ENCODE measurements around the gene BCAR1.
"Not testable (repeated sequence)": the region's sequence is repeated elsewhere in the genome, so short reads cannot be mapped to it uniquely, and the experiment has no call there.

Gene BCAR1

DNA sequence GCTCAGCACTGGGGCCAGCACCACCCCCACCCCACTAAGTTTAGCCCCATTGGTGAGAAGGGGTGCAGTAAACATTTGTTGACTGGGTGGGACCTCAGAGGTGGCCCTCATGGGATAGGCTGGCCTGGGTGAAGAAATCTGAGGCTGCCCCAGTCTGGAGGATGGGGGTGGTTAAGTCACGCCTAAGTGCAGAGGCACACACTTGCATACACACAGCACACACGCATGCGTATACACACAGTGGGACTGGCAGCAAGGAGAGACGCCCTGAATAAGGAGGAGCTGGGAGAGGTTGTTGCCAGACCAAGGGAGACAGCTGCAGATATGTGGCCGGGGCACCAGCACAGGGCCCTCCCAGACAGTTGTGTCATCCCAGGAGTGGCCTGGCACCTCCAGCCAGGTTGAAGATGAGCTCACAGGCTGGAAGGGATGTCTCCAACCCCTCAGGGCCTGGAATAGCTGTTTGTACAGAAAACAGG is 3.0 kb upstream of the BCAR1 start:
- no peak for DNase-seq

DNA sequence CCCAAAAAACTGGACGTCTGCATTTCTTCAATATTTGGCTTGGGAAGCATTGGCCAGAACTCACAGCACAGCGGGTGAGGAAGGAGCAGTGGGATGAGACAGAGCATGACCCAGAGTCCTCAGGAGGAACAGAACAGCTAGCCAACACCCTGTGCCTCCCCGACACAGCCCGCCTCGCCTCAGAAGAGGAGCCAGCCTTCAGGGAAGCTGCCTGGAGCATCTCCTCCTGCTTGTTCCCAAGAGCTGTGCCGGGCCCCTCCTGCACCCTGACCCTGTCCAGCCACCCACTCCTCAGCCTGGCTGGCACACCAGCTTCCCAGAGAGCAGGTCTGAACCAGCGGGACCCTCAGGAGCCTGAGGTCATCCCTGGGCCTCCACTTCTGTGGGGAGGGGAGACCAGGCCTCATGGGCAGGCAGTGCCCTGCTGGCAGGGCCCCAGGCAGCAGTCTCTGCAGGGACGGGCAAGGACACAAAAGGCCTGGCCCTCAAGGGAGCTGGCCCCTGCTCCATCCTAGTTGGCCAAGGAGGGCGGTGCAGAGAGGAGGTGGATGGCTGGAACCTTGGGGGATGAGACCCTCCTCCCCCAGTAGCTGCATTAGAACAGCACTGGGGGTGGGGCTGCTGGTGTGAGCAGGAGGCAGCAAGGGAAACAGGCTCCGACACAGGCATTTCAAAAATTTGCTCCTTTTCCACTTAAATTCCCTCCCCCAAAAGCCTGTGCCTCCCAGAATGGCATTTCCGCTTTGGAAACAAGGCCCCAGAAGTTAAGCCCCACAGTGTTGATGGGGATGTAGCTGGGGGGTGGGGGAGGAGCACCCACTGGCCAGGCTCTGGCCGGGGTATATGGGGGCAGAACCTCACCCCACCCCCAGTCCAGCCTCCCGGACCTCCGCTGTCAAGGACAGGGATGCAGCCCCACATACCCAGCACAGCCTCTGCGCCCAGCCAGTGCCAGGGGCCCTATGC is 1.8 kb upstream of the BCAR1 start:
- no peak for DNase-seq

- no peak for DNase-seq
Measured at GRCh38 chr16:75252049-75252864, 833 bp upstream of the BCAR1 start.

DNA sequence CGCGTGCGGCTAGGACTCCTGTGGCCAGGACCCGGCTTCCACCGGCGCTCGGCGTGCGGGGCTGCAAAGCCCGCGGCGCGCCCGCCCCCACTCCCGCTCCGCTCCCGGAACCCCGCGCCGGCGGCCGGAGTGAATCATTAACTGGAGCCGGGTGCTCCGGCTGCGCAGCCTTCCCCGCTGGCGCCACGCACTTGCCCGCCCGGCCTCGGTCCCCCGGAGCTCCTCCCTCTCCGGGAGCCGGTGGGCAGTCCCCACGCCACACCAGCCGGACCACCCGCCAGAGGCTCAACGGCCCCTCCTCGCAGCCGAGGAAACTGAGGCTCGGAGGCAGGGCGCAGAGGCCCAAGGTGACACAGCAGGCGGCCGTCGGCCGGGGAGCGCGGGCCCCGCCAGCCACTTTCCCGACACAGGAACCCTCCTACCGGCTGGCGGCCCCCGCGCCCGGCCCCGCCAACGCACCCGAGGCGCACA is 580 bp downstream of the BCAR1 start:
- DNase-seq = no peak

DNA sequence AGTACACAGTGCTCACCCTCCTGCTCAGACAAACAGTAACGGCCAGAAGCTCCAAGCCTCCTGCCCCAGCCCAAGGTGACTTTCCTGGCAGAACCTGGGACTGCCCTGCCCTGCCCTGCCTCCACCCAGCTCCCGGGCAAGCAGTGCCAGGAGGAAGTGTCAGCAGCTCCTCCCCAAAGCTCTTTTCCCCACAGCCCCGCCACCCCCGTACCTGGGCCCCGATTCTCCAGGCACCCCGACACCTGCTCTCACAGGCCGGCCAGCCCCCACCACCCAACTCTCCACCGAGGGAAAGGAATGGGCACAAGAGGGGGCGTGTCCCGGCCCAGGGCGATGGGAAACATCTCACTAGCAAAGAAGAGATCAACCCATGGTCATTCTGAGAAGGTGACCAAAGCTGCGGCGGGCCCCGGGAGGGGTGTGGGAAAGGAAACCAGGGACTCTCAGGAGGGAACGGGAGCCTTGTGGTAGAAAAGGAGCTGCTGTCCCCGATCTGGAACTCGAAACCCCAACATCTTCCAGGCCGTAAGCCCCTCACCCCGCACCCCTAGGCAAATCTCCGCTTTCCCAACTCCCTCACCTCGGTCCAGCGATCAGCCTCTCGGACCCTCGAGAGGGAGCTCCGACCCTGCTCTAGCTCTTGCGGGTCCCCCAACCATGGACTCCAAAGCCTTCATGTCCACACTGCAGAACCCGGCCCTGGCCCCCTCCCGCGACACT is 1.2 kb downstream of the BCAR1 start:
- DNase-seq = no peak

DNA sequence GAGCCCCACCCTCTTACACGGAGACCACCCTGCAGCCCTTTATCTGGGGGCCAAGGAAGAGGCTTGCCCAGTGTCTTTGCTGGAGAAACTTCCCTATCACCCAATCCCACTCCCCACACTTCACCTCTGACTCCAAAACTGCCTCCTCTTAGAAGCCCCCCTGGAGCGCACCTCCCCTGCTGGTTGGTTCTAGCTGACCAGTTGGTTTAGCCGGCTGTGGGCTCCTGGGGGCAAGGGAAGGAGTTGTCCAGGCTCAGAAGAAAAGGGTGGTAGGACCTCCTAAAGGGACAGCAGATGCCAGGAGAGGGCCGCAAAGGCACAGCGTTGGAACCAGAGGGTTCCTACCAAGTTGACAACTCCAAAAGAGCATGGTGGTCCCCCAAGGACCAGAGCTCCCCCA is 2.0 kb downstream of the BCAR1 start:
- no peak for DNase-seq

GRCh38 chr16:75248536-75249380 is 2.7 kb downstream of the BCAR1 start:
- DNase-seq = no peak

GRCh38 chr16:75248142-75248535 is 3.3 kb downstream of the BCAR1 start:
- DNase-seq = no peak

DNA sequence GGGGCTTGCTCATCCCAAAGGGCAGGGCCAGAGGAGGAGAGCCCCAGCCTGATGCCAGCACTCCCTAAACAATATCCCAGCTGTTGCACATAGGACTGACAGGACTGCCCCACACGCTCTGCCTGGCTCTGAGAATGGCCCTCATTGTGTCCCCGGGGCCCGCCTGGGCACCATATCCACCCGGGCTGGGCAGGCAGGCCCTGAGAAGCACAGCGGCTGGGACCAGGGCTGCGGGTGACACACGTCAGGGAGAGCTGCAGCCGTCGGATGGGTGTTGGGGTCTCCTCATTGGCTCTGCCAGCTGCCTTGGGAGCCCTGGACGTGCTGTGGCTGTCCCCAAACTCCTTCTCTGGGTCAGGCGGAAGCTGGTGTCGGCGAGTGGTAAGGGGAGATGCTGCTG is 4.2 kb downstream of the BCAR1 start:
- DNase-seq = no peak

- no peak for DNase-seq
Measured at GRCh38 chr16:75246504-75247205, 4.8 kb downstream of the BCAR1 start.

DNA sequence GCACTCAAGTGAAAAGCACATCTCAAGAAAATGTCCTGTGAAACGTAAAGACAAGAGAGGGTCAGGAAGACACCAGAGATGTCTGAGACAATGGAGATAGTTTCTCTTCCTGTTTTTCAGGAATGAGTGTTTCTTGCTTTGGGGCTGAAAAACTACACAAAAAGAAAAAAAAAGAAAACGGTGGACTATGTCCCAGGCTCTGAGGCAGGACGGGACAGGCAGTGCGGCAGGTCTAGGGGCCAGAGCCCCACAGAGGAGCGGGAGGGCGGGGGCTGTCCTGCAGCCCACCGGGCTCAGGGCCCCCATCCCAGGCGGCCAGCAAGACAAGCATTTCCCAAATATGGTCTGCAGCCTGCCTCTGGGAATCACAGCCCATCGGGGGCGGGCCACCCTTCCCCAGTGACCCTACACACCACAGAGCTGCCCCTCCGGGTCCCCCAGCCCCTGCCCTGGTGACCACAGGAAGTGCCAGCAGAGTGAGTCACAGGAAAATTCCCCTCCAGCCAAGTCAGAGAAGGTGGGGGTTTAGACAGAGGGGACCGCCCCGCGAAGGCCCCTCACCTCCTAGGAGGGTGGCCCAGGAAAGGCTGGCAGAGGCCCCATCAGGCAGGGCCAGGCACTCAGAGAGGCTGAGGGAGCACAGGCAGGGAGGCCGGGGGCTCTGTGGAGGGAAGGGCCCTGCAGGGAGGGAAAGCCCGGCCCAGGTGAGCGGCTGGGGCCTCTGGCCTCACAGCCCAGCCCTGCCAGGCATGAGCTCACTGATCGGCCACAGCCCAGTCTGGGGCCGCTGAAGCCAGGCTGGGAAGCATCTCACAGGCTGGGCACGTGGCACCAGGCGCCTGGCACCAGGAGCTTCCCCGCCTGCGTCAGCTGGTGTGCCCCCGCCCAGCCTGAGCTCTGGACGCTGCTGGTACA is 6.3 kb downstream of the BCAR1 start:
- DNase-seq = no peak

GRCh38 chr16:75244225-75244809 is 7.1 kb downstream of the BCAR1 start:
- no peak for DNase-seq

- DNase-seq = no peak
Measured at GRCh38 chr16:75243667-75244224, 7.7 kb downstream of the BCAR1 start.

GRCh38 chr16:75242436-75243078 is 8.9 kb downstream of the BCAR1 start:
- DNase-seq = not testable (repeated sequence)

- no peak for DNase-seq
Measured at GRCh38 chr16:75241955-75242354, 9.5 kb downstream of the BCAR1 start.

- no peak for DNase-seq
Measured at GRCh38 chr16:75241412-75241811, 10.0 kb downstream of the BCAR1 start.

DNA sequence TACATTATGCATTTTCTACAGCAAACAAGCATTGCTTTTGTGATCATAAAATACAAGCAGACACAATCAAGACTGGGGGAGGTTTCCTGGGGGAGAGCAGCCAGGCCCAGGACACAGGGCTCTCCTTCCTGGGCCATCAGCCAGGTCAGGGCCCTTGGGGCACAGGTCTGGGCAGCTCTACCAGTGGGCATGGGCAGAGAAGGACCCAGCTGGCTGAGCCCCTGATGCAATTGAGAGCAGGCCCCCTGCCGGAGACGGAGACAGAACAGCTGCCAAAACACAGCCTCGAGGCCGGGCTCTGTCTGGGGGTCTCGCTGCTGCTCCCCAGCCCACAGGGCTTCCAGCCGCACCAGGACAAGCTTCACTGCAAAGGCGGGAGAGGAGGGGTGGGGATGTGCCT is 10.8 kb downstream of the BCAR1 start:
- not testable (repeated sequence) for DNase-seq

DNA sequence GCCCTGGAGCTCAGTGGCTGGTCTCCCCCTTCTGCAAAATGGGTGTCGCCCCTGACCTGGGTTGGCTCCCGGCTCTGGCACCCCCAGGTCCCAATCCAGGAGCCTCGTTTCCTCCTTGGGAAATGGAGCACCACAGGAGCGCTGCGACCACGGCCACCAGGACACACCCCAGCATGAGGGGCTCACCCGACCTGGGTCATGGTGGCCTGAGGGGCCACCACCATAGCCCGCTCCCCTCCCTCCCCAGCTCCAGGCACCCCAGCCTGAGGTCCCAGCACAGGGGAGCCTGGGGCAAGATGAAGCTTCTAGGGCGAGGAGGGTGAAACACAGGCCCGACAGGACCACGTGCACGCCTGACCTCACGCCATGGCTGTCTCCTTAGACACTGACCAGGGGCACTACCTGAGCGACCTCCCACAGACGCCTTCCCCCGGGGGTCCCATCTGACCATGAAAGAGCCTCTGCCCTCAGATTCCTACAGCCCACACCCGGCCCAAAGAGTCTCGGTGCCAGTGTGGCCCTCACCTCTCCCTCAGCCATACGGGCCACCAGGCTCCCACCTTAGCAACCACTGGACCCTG is 11.8 kb downstream of the BCAR1 start:
- DNase-seq = no peak

All from activated CD4-positive, alpha-beta T cell treated with anti-CD3 and anti-CD28 coated beads, Interleukin-10, Interleukin-2, amounts not matched to agents 100 ng/mL and 50 ng/mL, durations not matched to agents 16 hours and 8 hours (primary cell).